A549 (cell line): Measurements from ENCODE around the gene ALG6.

Source experiments
- MAFK ChIP-seq: fragments of 450-650 bp; IDR thresholded peaks from 2 replicates; pipeline ENCODE4 v1.6.1; 2014; ENCODE audit not compliant: partially characterized antibody
- POLR2A ChIP-seq: IDR thresholded peaks from 2 replicates; pipeline ENCODE4 v1.6.1; 2012; ENCODE audit warnings: mild to moderate bottlenecking, low read length

- TF ChIP-seq POLR2A (no peak), MAFK (no peak)
Observed at GRCh38 chr1:63327417-63328054, 39.9 kb upstream of the ALG6 start.
